ENCODE measurements around the gene CARNS1. TPM values are rescaled to one million over a fixed set of nuclear protein-coding genes. Genes with fewer than 3 reads are reported as not detected.
"Not testable (repeated sequence)": the region's sequence is repeated elsewhere in the genome, so short reads cannot be mapped to it uniquely, and the experiment has no call there.

CARNS1 gene
- total RNA-seq, 1 donor from 2014 or later = 0.28 TPM

DNA sequence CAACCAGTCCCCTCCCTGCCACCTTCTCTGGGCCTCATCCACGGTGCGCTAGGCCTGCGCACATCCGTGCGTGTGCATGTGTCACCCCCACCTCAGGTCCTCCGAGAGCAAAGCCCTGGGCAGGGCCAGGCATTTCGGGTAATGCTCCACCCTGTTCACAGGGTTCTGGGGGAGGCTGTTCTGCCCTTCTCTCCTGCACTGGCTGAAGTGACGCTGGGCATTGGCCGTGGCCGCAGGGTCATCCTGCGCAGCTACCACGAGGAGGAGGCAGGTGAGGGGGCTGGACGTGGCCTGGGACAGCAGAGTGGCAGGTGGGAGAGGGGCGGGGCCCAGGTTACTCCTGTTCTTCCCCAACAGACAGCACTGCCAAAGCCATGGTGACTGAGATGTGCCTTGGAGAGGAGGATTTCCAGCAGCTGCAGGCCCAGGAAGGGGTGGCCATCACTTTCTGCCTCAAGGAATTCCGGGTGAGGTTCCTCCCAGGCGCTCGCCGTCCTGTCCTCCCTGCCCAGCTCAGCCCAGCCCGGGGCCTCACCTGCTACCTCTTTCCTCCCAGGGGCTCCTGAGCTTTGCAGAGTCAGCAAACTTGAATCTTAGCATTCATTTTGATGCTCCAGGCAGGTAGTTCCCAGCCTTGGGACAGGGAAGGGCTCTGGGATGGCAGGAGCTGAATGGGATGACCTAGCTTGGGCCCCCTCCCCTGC, 19.8 kb upstream of the CARNS1 start:
- no peak for DNase-seq (ENCODE audit: low spot score)

DNA sequence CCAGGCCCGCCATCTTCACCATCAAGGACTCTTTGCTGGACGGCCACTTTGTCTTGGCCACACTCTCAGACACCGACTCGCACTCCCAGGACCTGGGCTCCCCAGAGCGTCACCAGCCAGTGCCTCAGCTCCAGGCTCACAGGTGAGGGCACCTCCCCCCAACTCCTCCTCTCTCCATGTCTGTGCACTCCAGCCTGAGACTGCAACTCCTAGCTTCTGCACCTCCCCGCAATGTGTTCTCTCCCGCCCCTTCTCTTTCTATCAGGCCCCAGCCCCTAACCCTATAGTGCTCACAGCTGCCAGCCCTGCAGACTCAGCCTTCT, 19.3 kb upstream of the CARNS1 start:
- no peak for ATAC-seq

More for the DNA sequence above, 19.8 kb upstream of the CARNS1 start:
- ATAC-seq = no peak

DNA sequence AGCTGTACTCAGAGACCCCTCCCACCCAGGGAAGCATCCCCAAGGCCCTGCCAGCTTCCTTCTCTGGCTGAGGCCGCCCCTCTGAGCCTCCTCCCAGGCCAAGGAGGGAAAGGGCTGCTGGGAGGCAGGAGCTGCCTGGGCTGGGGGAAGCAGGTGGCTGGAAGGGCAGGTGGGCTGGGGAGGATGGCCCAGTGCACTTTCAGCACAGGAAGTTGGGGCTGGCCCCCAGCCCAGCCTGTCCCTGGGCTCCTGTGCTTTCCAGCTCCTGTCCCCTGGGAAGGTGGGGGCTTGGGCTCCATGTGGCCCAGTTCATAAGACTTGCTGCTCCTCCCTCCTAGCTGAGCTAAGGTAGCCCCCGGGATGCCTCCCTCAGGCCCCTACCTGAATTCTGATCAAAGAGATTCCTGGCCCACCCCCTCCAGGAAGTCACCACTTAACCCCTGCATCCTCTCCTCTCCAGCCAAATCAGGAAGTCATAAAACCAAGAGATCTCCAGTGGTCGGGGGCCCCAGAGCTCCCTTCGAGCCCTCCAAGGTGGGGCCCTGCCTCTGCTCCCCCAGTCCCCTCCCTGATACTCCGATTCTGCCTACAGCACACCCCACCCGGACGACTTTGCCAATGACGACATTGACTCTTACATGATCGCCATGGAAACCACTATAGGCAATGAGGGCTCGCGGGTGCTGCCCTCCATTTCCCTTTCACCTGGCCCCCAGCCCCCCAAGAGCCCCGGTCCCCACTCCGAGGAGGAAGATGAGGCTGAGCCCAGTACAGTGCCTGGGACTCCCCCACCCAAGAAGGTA, 18.7 kb upstream of the CARNS1 start:
- no peak for ATAC-seq
- no peak for DNase-seq (ENCODE audit: low spot score)

More for the DNA sequence above, 19.3 kb upstream of the CARNS1 start:
- DNase-seq (ENCODE audit: low spot score) = no peak

- DNase-seq (ENCODE audit: low spot score) = no peak
- ATAC-seq = no peak
Observed at GRCh38 chr11:67397536-67397935, 17.9 kb upstream of the CARNS1 start.

DNA sequence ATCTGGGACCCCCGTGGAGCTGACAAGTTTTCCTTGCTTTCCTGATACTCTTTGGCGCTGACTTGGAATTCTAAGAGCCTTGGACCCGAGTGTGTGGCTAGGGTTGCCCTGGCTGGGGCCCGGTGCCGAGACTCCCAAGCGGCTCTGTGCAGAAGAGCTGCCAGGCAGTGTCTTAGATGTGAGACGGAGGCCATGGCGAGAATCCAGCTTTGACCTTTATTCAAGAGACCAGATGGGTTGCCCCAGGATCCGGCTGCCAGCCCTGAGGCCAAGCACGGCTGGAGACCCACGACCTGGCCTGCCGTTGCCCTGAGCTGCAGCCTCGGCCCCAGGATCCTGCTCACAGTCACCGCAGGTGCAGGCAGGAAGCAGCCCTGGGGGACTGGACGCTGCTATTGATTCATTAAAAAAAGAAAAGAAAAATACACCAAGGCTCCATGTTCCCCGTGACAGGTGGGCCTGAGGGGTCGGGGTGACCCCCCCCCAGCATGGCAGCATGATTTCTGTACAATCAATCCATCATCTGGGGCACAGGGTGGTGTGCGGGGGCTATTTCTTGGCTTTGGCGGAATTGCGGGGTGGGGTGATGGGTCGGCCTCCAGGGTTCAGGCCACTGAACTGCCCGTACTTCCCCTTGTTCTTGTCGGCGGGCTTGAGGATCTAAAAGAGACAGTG, 17.4 kb upstream of the CARNS1 start:
- no peak for DNase-seq (ENCODE audit: low spot score)

GRCh38 chr11:67398661-67399563, 16.6 kb upstream of the CARNS1 start:
- ATAC-seq (no peak), DNase-seq (ENCODE audit: low spot score) (no peak)

More for the DNA sequence above, 17.4 kb upstream of the CARNS1 start:
- no peak for ATAC-seq

DNA sequence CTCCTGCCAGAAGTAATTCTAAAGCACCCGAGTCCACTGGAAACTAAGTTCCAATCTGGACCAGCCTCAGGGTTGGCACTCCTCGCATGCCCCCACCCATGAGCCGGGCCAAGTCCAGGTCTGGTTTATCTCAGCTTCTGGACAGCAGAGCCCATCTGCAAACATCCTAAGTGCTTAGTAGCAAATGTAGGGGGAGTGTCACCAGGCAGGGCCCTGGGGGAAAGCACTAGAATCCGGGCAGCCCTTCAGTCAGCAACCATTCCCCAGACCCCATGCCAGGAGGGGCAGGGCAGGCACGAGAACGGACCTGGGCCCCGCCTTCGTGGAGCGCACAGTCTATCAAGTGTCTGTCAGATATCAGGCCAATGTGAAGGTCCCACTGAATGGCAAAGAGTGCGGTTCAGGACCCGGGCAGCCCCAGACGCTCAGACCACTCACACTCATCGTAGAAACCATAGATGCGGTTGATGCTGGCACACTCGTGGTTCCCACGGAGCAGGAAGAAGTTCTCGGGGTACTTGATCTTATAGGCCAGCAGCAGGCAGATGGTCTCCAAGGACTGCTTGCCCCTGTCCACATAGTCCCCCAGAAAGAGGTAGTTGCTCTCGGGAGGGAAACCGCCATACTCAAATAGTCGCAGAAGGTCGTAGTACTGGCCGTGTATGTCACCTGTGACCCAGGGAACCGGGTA, 15.1 kb upstream of the CARNS1 start:
- DNase-seq (ENCODE audit: low spot score) = no peak
- peak; percentile 1 for ATAC-seq

- no peak for ATAC-seq
Observed at GRCh38 chr11:67400942-67401494, 14.5 kb upstream of the CARNS1 start.

DNA sequence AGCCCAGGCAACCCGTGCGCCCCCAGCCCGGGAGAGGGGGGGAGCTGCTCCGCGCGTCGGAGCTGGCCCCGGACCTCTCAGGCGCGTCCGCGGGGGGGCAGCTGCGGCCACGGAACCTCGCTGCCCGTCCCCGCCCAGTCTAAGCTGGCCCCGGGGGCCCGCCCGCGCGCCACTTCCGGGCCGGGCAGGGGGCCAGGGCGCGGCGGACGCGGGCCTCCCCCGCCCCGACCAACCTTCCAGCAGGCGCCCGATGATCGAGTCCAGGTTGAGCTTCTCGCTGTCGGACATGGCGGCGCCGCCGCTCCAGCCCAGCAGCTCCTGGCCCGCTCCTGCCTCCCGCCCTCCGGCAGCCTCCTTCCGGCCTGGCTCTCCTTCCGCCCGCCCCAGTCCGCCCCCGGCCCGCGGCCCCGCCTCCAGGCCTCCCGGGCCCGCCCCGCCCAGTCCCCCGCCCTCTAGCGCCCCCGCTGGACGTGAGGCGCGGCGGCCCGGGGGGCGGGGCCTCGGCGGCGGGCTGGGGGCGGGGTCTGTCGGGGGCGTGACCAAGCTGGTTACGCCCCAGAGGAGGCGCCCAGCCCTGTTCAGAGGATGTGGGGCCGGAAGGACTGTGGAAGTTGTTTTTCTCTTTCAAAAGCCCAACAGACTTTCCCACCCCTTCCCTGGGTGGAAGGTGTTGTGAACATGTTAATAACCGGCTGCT, 13.8 kb upstream of the CARNS1 start, which contains the start of gene PPP1CA:
PPP1CA (minus strand) TSS at position 364 of the 697 bp plus-strand sequence; CDS start at position 288, 76 bp downstream.
- DNase-seq (ENCODE audit: low spot score) = peak; percentile 92
- ATAC-seq = peak; percentile 90

More at GRCh38 chr11:67400942-67401494, 14.5 kb upstream of the CARNS1 start:
- no peak for DNase-seq (ENCODE audit: low spot score)

- not testable (repeated sequence) for ATAC-seq; DNase-seq (ENCODE audit: low spot score)
Observed at GRCh38 chr11:67402192-67402839, 13.2 kb upstream of the CARNS1 start.

DNA sequence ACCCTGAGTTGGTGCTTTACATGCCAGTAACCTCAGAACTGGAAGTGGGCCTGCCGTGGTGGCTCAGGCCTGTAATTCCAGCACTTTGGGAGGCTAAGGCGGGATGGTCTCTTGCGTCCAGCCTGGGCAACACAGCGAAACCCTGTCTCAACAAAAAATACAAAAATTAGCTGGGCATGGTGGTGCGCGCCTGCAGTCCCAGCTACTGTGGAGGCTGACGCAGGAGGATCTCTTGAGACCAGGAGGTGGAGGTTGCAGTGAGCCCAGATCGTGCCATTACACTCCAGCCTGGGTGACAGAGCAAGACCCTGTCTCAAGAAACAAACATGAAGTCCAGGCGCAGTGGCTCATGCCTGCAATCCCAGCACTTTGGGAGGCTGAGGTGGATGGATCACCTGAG, 12.4 kb upstream of the CARNS1 start:
- not testable (repeated sequence) for ATAC-seq; DNase-seq (ENCODE audit: low spot score)

DNA sequence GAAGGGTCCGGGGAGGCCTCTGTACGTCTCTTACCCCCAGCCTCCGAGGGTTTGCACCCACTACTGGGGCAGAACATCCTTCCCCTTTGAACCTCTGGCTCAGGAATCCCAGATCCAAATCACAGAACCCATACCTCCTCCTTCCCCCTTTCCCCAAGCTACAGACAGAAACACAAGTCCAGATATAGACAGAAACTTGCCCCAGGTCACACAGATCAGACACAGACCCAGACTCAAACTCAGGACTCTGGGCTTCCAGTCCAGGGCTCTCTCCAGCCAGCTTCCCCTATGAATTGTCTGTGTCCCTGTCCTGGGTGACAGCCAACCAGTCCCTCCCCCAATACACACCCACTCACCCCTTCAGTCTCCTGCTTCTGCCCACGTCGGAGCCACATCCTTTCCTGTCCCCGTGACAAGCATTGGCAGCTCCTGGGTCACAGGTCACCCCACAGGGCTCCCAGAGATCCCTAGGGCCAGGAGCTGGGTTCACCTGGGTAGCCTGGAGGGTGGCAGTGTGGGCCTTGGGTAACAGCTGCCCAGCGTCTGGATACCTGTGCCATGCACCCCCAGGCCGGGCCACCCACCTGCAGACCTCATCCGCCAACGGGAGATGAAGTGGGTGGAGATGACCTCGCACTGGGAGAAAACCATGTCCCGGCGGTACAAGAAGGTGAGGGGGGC, 10.8 kb upstream of the CARNS1 start:
- ATAC-seq (no peak), DNase-seq (ENCODE audit: low spot score) (no peak)

- DNase-seq (ENCODE audit: low spot score) (no peak), ATAC-seq (no peak)
Observed at GRCh38 chr11:67405196-67405567, 10.3 kb upstream of the CARNS1 start.

DNA sequence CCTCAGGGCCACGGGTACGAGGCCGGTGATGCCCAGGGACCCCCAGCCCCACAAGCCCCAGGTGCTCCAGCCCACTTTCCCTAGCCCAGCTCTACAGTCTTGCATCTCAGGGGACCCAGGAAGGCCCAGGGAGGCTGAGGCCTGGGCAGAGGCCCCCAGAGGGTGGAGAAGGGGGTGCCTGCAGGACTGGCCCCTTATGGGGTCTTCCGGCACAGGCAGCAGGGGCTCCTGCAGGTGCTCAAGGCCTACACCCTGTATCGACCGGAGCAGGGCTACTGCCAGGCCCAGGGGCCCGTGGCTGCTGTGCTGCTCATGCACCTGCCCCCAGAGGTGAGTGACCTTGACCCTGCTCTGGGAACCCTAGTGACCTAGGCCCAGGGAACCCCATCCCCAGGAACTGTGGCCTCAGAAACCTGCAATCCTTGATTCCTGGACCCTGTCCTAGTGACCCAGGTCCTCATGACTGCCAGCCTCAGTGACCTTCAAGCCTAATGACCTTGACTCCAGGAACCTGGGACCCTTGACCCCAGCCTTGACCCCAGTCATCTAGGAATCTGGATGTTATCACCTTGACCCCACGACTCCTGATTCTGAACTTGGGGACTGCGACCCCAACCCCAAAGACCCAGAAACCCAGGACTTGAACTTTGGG, 9.7 kb upstream of the CARNS1 start:
- no peak for DNase-seq (ENCODE audit: low spot score)

GRCh38 chr11:67406420-67406968, 9.0 kb upstream of the CARNS1 start:
- DNase-seq (ENCODE audit: low spot score) (no peak), ATAC-seq (no peak)

More for the DNA sequence above, 9.7 kb upstream of the CARNS1 start:
- no peak for ATAC-seq

DNA sequence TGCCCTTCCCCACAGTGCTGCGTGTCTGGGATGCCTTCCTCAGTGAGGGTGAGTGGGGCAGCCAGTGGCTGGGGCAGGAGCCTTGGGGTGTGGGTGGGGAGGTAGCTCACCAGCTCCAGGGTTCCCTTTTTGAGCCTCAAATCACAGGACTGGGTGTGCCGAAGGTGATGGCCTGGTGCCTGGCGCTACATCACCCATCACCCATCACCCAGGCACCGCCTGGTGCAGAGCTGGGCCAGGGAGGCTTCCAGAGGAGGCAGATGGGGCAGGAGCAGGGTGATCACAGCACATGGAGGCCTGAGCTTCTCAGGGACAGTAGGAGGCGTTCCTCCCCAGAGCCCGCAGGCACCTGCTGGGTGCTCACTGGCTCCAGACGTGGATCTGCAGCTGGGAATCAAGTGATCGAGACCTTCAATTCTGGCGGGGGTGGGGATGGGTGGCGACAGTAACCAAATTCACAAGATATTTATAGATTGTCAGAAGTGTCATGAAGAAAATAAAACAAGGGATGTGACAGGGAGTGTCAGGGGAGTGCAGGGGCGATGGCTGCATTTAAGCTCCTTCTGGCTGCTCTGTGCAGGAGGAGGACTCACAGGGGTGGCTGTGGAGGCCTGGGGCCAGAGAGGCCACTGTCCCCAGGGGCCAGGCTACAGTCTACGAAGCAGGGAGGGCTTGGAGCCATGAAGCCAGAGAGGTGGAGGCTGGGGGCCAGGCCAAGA, 8.3 kb upstream of the CARNS1 start:
- no peak for DNase-seq (ENCODE audit: low spot score)
- peak; percentile 43 for ATAC-seq
